Raji (cell line): ENCODE results near the gene FZD1.

ENCODE experiments used
- POLR2A ChIP-seq: IDR thresholded peaks from 2 replicates; pipeline ENCODE4 v1.6.1; 2011; ENCODE audit warnings: low read depth, low read length, control low read depth; ENCODE audit not compliant: insufficient read depth

FZD1 gene

DNA sequence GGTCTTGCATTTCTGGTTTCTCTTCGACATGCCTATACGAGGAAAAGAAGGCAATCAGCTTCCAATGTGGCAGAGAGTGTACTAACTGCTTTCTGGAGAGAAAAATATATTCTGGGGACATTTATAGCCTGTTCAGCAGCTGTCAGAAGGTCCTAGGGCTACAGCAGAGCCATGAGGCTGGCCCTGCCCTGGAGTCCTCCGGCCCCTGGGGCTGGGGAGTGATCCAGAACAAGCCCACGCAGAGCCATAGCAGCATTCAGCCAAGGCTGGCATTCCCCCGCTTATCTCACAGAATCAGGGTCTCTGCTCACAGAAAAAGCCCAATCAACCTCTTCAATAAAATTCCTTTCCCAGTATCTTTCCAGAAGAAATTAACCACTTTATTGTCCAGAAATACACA is 48.9 kb downstream of the FZD1 start:
- TF ChIP-seq POLR2A = no peak

DNA sequence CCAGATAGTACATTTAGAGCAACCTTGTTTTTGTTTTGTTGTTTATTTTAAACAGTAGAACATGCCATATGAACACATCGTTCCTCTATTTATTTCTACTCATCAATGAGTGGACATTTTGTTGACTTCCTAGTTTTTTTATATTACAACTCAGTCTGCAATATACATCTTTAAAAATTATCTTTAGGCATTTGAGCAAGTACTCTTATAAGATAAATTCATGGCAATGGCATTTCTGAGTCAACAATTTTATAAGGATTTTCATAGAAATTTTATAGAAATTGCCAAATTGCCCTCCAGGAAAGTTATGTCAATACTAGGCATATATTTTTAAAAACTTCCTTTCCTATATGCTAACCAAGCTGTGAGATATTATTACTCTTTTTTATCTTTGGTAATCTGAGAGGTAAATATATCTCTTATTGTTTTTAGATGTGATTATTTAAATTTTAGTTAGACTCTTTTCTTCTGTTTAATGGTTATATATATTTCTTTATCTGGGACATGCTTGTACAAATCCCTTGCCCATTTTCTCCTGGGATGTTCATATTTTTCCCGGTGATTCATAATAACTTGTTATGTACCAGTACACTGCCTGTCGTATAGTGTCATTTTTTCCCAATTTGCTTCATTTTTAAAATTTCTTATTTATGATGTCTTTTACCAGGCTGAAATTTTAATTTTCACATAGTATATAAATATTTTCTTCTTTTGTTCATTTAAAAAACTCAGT is 50.5 kb downstream of the FZD1 start:
- TF ChIP-seq POLR2A = no peak

DNA sequence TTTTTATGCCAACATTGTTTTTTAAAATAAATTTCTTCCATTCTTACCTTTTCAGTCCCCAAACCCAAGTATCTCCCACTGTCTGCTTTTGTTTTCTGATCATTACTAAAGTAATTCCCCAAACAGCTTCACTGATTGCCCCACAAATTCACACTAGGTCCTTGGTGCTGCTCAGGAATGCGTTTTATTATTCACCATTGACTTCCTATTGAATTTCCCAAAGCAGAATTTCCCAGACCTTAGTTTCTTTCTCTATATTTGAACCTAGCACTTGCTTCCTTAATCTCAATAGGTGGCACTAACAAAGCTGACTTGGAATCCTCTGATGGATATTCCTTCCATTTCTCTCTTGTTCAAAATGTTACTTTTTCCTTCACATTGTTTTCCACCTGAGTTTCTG is 52.2 kb downstream of the FZD1 start:
- TF ChIP-seq POLR2A = no peak

DNA sequence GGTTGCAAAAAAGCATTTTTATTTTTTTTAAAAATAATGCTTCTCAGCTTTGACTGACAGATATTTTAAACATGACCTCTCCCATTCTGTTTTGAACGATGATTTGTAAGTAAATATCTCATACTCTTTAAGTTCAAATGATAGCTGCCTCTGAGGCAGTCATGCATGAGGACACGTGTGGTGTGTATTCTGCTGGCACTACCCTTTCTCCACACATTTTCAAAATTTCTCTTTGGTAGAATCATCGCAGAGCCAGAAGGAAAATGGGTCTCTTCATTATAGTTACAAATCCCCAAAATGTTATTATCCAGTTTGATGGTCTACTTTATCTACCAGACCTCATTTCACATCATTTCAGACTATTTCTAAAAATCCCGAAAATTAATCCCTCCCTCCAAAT is 55.1 kb downstream of the FZD1 start:
- no peak for TF ChIP-seq POLR2A

DNA sequence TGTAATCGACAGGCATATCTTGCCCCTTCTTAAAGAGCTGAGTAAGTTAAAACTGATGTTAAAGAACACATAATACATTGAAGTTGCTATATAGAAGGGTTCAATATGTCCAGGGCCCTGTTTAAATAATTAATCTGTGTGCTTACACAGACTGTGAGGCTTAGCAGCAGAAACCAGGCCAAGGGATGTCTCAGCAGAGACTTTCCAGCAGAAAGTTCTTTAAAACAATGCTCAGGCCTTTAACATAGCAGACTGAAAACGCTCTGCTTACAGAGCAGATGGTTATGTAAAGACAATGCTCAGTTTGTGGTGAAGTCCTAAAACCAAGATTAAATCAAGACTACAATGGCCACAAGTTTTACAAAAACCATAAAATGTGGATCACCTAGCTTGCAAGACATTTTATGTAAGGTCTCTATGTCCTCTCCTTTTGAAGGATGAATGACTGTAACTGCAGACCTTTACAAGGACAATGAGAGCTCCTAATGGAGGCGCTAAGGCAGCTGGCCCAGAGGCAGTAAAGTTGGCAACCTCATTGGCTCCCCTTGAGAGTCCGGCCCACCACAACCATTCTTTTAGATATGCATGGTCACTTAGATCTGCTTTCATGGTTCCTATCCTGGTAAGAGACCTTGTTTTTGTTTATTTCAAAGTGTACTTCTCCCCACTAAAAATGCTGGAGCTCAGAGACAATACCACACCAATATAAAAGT is 56.3 kb downstream of the FZD1 start:
- TF ChIP-seq POLR2A = no peak
